ENCODE measurements around the gene ADAMTS9.
"Not testable (repeated sequence)": the region's sequence is repeated elsewhere in the genome, so short reads cannot be mapped to it uniquely, and the experiment has no call there.

The ADAMTS9 gene

DNA sequence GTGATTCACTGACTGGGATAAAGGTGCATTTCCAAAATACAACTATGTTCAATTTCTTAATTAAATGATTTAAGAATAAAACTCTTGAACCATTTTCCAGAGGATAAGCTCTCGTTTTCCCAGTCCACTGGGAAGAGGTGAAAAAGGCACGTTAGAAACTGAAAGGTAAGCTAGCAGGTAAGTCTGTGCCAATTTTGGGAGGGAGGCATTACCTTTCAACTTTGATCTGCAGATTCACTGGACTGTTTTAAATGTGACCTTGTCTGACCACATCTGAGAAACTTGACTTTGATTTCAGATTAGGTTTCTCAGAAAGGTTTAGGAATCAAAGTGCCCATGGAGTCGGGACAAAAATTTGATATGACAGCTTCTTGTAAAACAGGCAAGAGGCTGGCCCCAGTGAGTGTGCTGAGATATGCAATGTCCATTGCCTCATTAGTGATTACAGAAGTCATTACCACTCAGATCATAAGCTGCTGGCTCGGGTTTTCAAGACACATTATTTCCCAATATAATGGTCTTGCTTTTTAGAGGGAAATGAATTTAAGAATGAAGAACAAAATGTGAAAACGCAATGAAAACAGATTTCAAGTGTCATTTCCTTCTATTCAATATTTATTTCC is 118.8 kb downstream of the ADAMTS9 start:
- DNase-seq = no peak

DNA sequence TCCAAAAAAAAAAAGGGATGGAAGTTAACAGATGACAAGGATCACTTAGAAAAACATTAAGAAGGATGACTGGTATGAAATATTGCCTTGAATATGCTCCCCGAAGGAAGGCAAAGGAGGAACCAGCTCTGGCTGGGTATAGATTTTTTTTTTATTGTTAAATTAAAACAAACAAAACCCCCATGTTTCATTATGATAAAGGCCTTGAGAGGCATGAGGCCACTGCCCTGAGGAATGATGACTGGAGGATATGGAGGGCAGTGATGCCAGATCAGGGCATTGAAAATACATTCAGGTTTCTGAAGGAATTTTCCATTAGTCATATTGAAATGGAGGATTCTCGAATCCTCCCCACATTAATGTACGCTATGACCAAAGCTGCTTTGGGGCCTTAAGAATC is 120.9 kb downstream of the ADAMTS9 start:
- DNase-seq = no peak

DNA sequence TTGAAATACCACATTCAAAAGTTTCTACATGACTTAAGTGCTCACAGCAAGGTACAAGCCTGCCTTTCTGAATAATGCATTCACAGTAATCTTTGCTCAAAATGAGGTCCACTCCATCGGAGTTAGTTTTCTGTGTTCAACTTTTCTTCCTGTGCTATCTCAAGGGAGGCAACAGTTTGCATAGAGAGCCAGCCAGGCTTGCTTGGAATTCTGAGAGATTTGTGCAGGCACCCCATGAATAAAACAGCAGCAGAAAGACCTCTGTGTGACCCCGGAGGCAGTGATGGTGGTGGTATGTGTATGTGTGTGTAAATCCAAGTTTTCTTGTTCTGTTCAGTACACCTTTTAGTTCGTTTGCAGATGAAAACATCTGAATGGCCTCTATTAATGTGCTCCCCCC is 124.0 kb downstream of the ADAMTS9 start:
- no peak for DNase-seq

DNA sequence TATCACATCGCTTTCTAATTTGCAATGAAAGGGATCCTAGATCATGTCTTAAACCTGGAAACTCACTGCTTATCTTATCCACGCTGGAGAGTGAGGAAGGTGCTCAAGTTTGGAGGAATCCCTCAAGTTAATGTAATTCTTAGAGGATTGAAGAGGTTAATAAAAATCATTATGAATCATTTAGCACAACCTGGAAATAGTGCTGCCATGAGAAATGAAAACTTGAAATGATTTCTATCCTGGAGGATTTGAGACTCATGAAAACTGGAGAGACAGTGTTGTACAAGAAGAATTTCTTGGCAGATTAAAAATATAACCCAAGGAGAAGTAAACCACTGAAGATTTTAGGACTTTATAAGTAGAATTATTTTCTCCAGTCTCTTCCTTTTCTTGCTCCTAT is 125.9 kb downstream of the ADAMTS9 start:
- no peak for DNase-seq

DNA sequence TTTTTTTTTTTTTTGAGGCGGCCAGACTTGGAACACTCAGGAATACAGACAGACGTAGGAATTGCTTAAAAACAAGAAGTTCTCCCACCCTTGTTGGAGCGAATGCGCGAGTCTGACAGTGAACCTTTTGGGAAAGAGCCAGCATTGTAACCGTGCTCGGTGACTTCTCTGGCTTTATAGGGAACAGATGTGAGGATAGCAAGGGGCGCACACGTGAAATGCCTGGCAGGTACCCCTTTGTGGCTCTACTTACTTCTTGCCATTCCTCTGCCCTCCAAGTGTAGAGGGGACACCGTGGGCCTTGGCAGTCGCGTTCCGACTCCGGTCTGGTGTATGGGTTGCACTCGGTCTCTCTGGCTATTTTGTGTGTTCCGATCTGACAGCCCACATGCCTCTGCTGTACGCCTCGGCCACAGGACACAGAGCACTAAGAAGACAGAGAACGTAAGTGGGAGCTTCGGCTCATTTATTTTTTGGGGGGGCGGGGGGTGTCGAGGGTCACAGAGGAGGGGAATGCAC is 126.4 kb downstream of the ADAMTS9 start:
- DNase-seq = no peak

DNA sequence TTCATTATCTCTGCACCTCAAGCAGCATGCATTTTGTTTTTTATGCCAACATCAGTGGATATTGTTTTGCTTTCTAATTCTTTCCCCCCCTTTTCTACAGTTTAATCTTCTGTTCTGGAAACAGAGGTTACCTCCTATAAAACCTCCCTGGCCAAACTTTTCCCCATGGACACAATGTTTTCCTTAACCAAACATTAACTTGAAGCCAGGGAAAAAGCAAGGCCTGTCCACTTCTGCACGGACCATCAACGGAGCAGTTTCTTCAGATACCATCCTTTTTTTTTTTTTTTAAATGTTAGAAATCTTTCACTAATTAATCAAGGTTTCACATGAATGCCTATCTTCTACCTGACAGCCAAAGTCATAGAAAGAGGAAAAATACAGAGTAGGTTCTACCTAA is 127.0 kb downstream of the ADAMTS9 start:
- DNase-seq = no peak

DNA sequence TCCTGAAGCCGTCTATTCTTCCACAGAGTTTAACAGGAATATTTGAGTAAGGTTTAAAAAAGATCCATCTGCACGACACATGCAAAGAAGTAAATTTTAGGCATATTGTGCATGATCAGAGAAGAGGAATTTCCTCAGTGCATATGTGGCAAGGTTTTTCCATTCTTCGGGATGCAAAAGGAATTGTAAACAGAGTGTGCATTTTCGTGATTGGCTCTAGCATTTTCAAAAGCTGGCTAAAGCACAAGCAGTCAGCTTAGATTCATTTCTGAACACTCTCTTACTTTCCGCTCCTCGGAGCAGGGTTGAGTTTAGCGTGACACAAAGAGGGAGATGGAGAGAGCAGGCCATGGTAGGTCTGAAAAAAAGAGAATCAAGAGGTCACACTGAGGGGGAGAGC is 128.2 kb downstream of the ADAMTS9 start:
- no peak for DNase-seq

DNA sequence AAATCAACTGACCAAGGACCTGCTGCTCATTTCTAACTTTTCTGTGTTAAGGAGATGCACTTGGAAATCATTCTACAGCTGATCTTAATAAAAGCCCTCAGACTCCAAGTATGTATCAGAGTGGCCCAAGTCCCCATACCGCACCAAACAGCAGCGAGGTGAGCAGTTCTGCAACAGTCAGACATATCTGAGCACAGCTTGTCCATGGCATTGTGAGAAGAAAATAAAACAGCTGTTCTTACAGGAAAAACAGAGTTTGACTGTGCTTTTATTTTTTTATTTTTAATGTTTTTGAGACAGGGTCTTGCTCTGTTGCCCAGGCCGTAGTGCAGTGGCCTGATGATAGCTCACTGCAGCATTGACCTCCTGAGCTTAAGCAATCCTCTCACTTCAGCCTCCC is 131.8 kb downstream of the ADAMTS9 start:
- DNase-seq = no peak

DNA sequence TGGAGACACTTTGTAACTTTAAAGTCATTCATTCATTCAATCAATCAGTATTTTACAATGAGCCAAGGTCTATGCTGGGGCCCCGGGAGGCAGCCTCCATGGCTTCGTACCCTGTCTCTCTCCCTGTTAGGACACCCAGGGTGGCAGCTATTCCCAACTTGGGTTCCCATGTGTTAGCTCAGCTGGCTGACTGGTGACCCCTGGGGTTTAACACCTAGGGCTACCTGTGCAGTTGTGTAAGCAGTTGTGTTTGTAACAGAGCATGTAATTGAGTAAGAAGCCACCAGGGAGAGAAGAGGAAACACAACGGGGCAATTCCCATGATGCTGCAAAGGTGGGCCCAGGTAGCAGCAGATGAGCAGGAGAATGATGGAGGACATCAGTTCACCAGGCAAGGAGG is 132.4 kb downstream of the ADAMTS9 start:
- no peak for DNase-seq

DNA sequence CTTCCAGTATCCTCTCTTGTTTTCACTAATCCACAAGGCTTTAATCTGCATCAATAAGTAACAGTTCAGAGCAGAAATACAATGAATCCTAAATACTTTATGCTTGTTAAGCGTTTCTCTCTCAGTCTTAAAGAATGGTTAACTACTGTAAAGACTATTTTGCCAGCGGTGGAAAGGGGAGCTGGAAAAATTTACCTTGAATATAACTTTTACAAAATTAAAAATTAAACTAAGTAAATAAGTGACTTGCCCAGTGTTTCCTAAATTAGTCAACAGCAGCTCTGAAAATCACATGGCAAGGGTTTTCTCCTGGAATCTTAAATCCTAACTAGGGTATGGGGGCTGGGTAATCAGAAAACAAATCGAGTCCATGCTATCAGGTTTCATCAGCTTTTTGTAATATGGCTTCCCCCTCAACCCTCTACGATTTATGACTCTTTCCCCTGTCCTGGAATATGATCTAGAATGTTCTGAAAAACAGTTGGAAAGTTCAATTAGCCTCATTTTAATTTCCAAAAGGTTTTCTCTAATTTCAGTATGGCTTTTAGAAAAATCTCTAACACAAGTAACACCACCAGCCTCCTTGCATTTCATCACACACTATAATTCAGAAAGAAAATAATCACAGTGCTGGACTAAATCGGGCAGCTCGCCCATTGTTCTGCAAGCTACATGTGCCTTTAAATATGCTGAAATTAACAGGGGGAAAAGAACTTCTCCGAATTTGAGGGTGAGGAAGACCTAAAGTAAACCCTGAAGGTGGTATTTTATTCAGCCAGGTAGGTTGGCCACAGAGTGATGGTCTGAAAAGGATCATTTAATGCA is 133.5 kb downstream of the ADAMTS9 start:
- DNase-seq = no peak

DNA sequence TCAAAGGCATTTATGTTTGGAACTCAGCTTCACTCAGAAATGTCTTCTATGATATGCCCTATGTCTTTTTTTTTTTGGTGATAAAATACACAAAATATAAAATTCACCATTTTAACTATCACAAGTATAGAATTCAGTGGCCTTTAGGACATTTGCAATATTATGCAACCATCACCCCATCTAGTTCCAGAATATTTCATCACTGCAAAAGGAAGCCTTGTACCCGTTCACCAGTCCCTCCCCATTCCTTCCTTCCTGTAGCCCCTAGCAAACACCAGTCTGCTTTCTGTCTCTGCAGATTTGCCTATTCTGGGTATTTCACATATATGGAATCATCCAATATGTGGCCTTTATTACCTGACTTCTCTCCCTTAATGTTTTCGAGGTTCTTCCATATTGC is 134.8 kb downstream of the ADAMTS9 start:
- DNase-seq = no peak

DNA sequence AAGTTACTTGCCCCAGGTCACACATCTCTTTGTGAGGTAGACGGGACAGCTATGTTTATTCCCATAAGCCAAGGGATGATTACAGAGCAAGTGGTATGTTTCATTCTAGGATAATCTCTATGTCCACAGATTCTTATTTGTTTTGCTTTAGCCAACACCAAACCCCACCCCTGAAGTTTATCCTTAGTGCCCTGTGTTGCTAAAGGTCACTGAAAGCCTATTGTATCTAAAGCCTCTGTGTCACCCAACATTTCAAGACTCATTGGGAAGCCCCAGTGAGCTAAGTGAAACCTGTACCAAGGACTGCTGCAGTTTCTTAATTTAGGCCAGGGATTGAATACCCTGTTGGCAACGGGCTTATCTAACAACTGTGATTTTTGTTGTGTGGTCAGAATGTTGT is 135.6 kb downstream of the ADAMTS9 start:
- no peak for DNase-seq

DNA sequence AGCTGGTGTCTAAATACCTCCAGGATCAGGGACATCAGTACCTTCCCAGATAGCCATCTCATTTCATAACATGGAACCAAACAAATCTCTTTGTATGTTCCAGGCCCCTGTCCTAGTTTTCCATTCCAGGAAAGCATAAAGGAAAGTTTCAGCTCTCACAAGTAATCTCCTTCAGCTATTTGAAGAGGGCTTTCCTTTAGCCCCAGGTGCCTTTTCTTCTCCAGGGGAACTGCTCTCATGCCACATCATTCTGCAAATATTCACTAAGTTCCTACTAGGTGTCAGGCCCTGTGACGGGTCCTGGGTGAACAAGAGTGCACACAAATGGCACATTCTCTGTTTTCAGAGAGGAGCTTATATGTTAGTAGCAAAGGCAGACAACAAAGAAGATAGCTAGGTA is 136.1 kb downstream of the ADAMTS9 start:
- DNase-seq = no peak

DNA sequence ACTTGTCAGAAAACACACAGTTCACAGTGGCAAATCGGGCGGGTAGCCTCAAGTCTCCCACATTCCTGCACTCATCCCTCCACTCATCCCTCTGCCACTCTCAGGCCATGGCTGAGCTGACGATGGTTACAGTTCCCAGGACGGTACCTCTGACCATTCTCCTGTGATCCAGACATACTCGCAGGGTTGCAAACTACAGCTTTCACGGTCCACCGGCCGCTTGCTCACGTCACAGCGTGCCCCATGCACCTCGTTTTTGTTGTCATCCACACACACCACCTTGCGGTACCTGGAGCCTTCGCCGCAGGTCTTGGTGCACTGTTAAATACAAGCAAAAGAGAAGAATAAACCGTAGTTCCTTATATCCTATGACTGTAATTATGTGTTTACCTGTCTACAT is 137.1 kb downstream of the ADAMTS9 start:
- DNase-seq = no peak

DNA sequence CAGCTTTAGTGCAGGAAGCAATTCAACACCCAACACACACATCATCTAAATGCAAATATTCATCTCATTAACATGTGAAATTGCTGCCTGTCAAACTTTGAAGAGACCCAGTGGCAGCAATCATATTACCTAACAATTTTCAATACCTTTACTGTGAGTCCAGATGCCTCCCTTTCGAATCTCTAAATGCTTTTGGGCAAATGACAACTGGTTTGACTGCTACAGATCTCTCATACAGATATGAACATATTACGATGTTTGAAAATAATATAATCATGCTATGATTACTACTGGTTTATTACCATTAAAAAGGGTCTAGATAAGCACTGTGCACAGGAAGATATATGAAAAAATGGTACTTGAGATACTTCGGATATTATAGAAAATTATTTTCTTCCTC is 137.9 kb downstream of the ADAMTS9 start:
- no peak for DNase-seq

DNA sequence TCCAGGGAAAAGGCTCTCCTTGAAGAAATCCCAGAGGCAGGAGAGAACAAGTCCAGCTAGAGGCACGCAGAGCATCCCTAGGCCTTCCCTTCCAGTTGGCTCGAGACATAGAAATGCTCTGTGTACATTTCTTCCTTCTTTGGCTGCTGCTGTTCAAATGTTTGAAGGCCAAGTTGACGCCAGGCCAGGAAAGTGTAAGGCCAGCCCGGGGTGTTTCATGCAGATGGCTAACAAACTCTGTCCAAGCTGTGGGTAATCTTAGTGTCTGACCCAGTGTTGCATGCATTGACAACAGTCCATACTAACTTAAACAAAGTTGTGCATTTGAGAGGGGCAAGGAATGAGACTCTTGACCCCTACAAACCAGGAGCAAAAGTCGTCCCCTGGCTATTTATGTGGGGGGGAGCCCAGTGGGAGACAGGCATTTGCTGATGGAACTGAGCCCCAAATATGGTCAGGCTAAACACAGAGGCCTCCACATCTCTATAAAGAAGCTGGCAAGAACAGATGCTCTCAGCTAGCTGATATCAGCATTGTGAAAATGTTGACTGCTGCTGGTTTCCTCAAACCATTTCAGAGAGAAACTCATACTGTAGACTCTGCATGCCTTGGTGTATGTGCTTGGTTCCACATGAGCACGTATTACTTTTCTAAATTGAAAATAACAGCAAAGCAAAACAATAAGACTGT is 139.5 kb downstream of the ADAMTS9 start:
- no peak for DNase-seq

DNA sequence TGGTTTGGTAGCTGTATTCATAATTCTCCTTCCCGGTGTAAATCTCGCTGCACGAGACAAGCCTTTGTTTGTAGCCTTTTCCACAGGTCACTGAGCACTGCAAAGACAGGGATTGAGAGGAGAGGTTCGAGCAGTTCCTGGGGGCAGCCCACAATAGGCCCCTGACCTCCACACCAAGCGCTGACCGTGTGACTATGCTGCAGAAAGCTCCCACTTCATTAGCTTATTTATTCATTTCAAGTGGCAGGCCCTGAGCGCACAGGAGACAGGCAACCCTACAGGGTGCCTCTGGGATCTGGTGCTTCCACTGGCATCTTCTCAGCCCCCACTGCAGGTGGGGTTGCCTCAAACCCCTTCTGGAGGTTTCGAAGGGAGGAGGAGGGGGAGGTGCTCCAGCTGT is 140.9 kb downstream of the ADAMTS9 start:
- DNase-seq = no peak

DNA sequence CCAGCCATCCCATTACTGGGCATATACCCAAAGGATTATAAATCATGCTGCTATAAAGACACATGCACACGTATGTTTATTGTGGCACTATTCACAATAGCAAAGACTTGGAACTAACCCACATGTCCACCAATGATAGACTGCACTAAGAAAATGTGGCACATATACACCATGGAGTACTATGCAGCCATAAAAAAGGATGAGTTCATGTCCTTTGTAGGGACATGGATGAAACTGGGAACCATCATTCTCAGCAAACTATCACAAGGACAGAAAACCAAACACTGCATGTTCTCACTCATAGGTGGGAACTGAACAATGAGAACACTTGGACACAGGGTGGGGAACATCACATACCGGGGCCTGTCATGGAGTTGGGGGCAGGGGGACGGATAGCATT is 142.6 kb downstream of the ADAMTS9 start:
- DNase-seq = not testable (repeated sequence)

DNA sequence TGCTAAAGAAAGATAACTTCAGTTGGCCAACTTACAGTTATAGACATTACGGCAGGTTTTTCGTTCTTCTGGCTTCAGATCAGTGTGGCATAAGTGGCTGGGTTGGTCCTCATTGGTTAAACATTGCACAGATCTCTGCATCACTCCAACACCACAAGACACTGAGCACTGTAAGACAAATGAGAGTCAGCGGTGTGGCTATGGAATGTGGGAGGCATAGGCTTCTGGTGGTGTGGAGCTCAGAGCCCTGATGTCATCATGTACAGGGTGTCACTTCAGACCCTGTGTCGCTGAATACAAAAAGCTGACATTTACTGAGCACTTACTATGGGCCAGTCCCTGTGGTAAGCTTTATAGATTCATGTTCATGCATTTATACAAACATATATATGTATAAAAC is 146.0 kb downstream of the ADAMTS9 start:
- no peak for DNase-seq

DNA sequence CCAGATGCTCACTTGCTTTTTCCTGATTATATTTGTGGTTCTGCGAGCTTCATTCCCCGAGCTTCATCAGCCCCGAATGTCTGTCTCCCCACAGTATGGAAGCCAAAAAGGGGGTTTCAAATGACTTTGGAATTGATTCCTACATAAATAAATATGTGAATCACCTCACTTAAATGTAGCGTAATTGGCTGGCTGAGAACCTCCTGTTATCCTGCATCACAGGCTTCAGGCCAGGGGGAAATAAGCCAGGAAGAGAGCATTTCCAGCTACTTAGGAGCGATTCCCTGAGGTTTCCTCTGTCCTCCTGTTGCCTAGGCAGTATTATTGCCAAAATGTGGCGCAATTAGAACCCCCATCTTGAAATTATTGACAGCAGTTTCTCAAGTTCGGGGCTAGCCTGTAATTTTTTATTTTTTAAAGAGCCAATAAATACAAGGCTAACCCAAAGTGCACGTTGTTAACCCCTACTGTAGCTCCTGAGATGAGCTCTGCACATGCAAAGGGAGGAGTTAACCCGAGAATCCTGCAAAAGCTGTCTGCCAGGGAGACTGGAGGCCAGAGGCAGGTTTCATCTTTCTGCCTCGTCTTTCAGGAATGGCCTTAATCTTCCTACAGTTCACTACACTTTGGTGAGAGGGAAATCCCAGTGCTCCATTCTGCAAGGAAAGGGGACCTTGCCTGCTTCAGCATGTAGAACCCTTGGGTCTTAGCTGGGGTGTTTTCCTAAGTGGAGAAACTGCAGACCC is 148.2 kb downstream of the ADAMTS9 start:
- no peak for DNase-seq

DNA sequence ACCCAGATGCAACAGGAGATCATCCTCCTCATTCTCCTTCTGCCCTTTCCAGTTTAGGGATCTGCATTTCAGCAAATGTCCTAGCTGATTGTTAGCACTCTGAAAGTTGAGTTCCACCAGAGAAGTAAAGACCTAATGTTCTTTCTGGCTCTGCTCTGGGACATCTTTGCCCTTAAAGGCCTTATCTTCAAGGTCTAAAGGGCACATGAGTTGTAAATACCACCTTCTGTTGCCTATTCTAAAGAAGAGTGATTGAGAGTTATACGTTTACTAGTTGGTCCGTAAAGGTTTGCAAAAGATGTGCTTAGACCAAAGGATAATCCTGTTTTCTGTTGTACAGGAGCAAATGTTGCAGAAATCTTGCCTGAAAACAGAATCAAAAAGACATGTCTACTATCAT is 151.6 kb downstream of the ADAMTS9 start:
- no peak for DNase-seq

DNA sequence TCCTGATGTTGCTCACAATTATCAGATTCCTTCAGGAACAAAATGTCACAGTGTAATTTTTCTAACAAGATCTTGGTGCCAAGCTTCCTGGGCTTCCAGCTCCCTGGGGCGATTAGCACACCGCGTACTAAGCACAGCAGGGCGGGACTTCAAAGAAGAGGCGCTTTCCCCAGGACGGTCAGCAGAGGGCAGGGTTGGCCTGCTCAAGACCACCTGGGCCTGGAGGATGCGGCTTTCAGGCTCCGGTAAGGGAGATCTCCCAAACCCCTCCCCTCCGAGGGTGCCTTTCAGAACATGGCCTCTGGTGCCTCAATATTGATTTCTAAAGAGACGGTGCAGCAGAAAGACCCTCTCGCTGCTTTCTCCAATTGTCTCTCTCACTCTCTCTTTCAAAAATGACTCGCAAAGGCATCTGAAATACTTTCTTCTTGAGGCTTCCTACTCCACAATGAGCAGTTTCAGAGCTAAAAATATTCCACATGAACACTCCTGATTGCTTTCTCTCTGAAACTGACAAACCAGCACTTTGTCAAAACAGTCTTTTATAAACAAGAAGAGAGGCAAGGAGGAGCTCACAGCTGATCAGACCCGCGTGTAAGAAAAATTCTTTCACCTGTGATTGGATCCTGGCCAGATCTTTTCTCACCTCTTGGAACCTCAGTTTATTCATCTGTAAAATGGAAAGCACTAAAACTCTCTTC is 154.0 kb downstream of the ADAMTS9 start:
- peak; percentile 41 for DNase-seq

Data from NCI-H1694 treated with DMSO at 0.1 percent for 48 hours (cell line).